ENCODE data around the gene TFDP1.
"Not testable (repeated sequence)": the region's sequence is repeated elsewhere in the genome, so short reads cannot be mapped to it uniquely, and the experiment has no call there.

TFDP1 gene

GRCh38 chr13:113621046-113621445 is 36.5 kb downstream of the TFDP1 start:
- DNase-seq = no peak

- DNase-seq = not testable (repeated sequence)
These were observed 36.9 kb downstream of the TFDP1 start for GRCh38 chr13:113621498-113621897.

- not testable (repeated sequence) for DNase-seq
These were observed 37.5 kb downstream of the TFDP1 start for GRCh38 chr13:113621986-113622550.

GRCh38 chr13:113622791-113623490 is 38.4 kb downstream of the TFDP1 start:
- DNase-seq = no peak

GRCh38 chr13:113623491-113624234 is 39.1 kb downstream of the TFDP1 start:
- DNase-seq = peak; percentile 59

- no peak for DNase-seq
These were observed 39.7 kb downstream of the TFDP1 start for GRCh38 chr13:113624235-113624587.

GRCh38 chr13:113624640-113625304 is 40.2 kb downstream of the TFDP1 start:
- not testable (repeated sequence) for DNase-seq

- peak; percentile 14 for DNase-seq
These were observed 41.6 kb downstream of the TFDP1 start for GRCh38 chr13:113625965-113626721.

- no peak for DNase-seq
These were observed 42.6 kb downstream of the TFDP1 start for GRCh38 chr13:113627136-113627535.

- DNase-seq = no peak
These were observed 44.0 kb downstream of the TFDP1 start for GRCh38 chr13:113628291-113629270.

- no peak for DNase-seq
These were observed 45.3 kb downstream of the TFDP1 start for GRCh38 chr13:113629866-113630265.

- DNase-seq = no peak
These were observed 45.7 kb downstream of the TFDP1 start for GRCh38 chr13:113630296-113630695.

- no peak for DNase-seq
These were observed 46.3 kb downstream of the TFDP1 start for GRCh38 chr13:113630804-113631203.

- no peak for DNase-seq
These were observed 47.0 kb downstream of the TFDP1 start for GRCh38 chr13:113631341-113632095.

GRCh38 chr13:113632706-113633484 is 48.3 kb downstream of the TFDP1 start:
- DNase-seq = no peak

GRCh38 chr13:113633485-113633873 is 48.9 kb downstream of the TFDP1 start:
- DNase-seq = no peak

GRCh38 chr13:113634279-113635047 is 49.9 kb downstream of the TFDP1 start:
- no peak for DNase-seq

- no peak for DNase-seq
These were observed 50.5 kb downstream of the TFDP1 start for GRCh38 chr13:113635048-113635420.

GRCh38 chr13:113635709-113636108 is 51.2 kb downstream of the TFDP1 start:
- no peak for DNase-seq

Data from hematopoietic multipotent progenitor cell treated with erythropoietin and hydrocortisone succinate and interleukin-3 and kit ligand, for 4 days (in vitro differentiated cells).